Lung (tissue), 12 donors: ENCODE data around the gene GALNT9. TPM values are rescaled to one million over a fixed set of nuclear protein-coding genes. Genes with fewer than 3 reads are reported as not detected.

Experiments
- ATAC-seq: fragments of 200-7000 bp; cut with Tn5 transposase; one replicate; pipeline ENCODE4 v1.9.1; 2020; ENCODE audit warnings: moderate number of reproducible peaks; ENCODE audit not compliant: insufficient read depth, low FRiP score
- DNase-seq, 3 donors: peaks; one replicate each; pipeline ENCODE4 v3.0.0-alpha.2; 2013 to 2017
- H3K27ac ChIP-seq, 2 donors: one replicate each; pipeline ENCODE4 v1.5.1; 2013; ENCODE audit warnings: mild to moderate bottlenecking in 2 of 2, moderate library complexity in 2 of 2, control low read depth in 1 of 2, inconsistent platforms in 1 of 2, low read depth in 1 of 2, low read length in 1 of 2
- H3K27me3 ChIP-seq, 3 donors: one replicate each; pipeline ENCODE4 v1.5.1; 2013; ENCODE audit warnings: low read length in 2 of 3; ENCODE audit not compliant: control insufficient read depth in 3 of 3, insufficient read depth in 3 of 3
- H3K36me3 ChIP-seq, 4 donors: one replicate each; pipeline ENCODE4 v1.5.1; 2013; ENCODE audit warnings: low read length in 4 of 4, mild to moderate bottlenecking in 1 of 4, moderate library complexity in 1 of 4; ENCODE audit not compliant: control insufficient read depth in 4 of 4, insufficient read depth in 4 of 4
- H3K4me1 ChIP-seq, 5 donors: one replicate each; pipeline ENCODE4 v1.5.1; 2013; ENCODE audit warnings: low read length in 5 of 5, mild to moderate bottlenecking in 2 of 5, moderate library complexity in 1 of 5; ENCODE audit not compliant: control insufficient read depth in 5 of 5, insufficient read depth in 5 of 5
- H3K4me3 ChIP-seq: one replicate; pipeline ENCODE4 v1.5.1; 2013; ENCODE audit warnings: mild to moderate bottlenecking, control low read depth, moderate library complexity
- H3K9ac ChIP-seq, 2 donors: one replicate each; pipeline ENCODE4 v1.5.1; 2013; ENCODE audit warnings: low read length in 2 of 2, control low read depth in 1 of 2; ENCODE audit not compliant: insufficient read depth in 1 of 2
- H3K9me3 ChIP-seq, 4 donors: one replicate each; pipeline ENCODE4 v1.5.1; 2013; ENCODE audit warnings: low read length in 3 of 4, mild to moderate bottlenecking in 1 of 4, moderate library complexity in 1 of 4; ENCODE audit not compliant: control insufficient read depth in 4 of 4, insufficient read depth in 3 of 4
- WGBS, 2 donors: extraction: QIAGEN DNeasy Blood & Tissue Kit; methylation state at CpG; one replicate each; pipeline ENCODE4 v1.1.7; 2013; 5-methylcytosine and 5-hydroxymethylcytosine counted together
- polyA plus RNA-seq, 2 donors: library from polyadenylated mRNA; stranded (reverse); fragments of 200-250 nt; gene quantifications; one replicate each; pipeline ENCODE4 v1.2.1, GENCODE V29; 2013
- total RNA-seq, 2 donors: library from RNA; depleted of rRNA in 1 of 2; stranded (reverse); fragments of >200 nt in 1 of 2; gene quantifications; one replicate each; pipeline ENCODE4 v1.2.1, GENCODE V29; 2014 to 2021
- TF ChIP-seq, protein P1 (sequence below): IDR thresholded peaks from 2 replicates; pipeline ENCODE4 v1.5.1; 2012; ENCODE audit warnings: mild to moderate bottlenecking; ENCODE audit errors: control extremely low read depth, extremely low read depth
- donor health status: control.
- donor health status: control.
- donor health status: Bipolar disorder and iron deficiency.
- donor health status: healthy.
- donor health status: DM: yes; HTN: yes; CAD: no.

The GALNT9 gene
- total and polyA plus RNA-seq, 4 donors: 0.13 to 1.7 (median 0.79) TPM

DNA sequence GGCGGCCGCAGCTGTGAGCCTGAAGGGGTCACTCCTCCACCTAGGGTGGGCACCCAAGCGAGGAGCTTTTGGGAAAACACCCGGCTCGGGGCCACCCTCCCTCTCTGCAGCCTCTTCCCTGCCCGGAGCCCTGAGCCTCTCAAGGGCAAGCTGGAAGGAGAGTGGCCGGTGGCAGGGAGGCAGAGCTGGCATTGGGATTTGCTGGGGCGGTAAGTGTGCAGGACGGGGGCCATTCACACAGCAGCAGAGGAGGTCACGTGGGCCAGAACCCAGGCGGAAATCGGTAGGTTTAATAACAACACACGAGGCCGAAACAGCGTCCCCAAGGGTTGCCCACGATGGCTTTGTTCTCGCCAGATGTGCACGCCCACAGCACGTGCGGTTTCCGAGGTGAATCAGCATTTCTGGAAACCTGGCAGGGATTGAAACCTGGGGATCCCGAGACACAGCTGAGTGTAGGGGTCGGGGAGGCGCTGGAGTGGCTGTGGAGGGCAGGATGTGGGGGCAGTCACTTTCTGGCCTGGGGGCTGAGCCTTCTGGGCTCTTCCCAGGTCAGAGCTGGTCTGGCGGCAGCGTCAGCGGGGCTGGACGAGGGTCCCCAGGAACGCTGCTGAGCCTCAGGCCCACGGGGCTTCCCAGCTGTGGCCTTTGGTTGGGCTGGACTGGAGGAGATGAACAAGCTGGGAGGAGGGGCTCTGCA, 161.6 kb downstream of the GALNT9 start:
- Histone ChIP-seq H3K9me3 (no peaks in the 10 kb centered on the region), H3K27me3 (peaks cover 0 to 21% (median 9%) of the 10 kb centered on the region in 3 donors), H3K36me3 (no peaks in the 10 kb centered on the region), H3K4me3 (no peak overlapping the region), H3K4me1 (peaks cover 0 to 3% (median under 1%) of the 10 kb centered on the region in 5 donors), H3K9ac (no peak overlapping the region), H3K27ac (no peak overlapping the region)
- DNase-seq (no peak), ATAC-seq (no peak)
- WGBS, 2 donors: 71 to 74% methylated on average over 30 of the region's 30 CpGs
- TF ChIP-seq, protein P1, sequence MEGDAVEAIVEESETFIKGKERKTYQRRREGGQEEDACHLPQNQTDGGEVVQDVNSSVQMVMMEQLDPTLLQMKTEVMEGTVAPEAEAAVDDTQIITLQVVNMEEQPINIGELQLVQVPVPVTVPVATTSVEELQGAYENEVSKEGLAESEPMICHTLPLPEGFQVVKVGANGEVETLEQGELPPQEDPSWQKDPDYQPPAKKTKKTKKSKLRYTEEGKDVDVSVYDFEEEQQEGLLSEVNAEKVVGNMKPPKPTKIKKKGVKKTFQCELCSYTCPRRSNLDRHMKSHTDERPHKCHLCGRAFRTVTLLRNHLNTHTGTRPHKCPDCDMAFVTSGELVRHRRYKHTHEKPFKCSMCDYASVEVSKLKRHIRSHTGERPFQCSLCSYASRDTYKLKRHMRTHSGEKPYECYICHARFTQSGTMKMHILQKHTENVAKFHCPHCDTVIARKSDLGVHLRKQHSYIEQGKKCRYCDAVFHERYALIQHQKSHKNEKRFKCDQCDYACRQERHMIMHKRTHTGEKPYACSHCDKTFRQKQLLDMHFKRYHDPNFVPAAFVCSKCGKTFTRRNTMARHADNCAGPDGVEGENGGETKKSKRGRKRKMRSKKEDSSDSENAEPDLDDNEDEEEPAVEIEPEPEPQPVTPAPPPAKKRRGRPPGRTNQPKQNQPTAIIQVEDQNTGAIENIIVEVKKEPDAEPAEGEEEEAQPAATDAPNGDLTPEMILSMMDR: no peak

DNA sequence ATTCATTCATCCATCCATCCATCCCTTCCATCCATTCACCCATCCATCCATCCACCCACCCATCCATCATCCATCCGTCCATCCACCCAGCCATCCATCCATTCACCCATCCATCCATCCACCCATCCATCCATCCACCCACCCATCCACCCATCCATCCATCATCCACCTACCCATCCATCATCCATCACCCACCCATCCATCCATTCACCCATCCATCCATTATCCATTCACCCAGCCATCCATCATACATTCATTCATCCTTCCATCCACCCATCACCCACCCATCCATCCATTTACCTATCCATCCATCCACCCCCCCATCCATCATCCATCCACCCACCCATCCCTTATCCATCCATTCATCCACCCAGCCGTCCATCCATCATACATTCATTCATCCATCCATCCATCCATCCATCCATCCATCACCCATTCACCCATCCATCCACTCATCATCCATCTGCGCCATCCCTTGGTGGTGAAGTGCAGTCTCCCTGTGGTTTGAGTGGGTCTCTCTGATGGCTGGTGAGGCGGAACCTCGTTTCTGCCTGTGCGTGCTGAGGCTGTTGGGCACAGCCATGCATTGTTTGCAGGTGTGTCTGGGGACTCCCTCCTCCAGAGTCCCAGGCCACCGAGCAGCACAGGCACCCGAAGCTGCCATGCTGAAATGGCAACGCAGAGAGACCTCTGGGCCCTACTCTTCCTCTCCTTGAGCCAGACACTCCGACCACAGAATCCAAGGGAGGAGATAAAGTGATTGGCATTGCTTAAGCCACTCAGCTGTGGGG, 162.4 kb downstream of the GALNT9 start:
- H3K36me3 ChIP-seq: no peaks in the 10 kb centered on the region
- no peak overlapping the region for H3K27ac ChIP-seq
- 92 to 93% methylated on average over 10 of the region's 10 CpGs for WGBS, 2 donors
- TF ChIP-seq, protein P1: no peak
- no peak for ATAC-seq
- no peaks in the 10 kb centered on the region for H3K9me3 ChIP-seq
- DNase-seq: no peak
- H3K9ac ChIP-seq: no peak overlapping the region
- peaks cover 0 to 9% (median 2%) of the 10 kb centered on the region in 5 donors for H3K4me1 ChIP-seq
- H3K4me3 ChIP-seq: no peak overlapping the region
- peaks cover 0 to 23% (median 10%) of the 10 kb centered on the region in 3 donors for H3K27me3 ChIP-seq

DNA sequence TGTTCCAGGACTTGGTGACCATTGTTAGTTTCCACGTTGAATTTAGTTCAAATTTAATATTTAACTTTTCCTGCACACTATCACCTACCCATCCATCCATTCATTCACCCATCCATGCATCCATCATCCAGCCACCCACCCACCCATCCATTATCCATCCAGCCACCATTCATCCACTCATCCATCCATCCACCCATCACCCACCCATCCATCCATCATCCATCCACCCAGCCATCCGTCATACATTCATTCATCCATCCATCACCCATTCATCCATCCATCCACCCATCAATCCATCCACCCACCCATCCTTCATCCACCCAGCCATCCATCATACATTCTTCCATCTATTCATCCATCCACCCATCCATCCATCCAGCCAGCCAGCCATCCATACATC, 163.3 kb downstream of the GALNT9 start:
- H3K27ac ChIP-seq: no peak overlapping the region
- H3K4me3 ChIP-seq: no peak overlapping the region
- no peaks in the 10 kb centered on the region for H3K9me3 ChIP-seq
- H3K36me3 ChIP-seq: no peaks in the 10 kb centered on the region
- peaks cover 0 to 9% (median 2%) of the 10 kb centered on the region in 5 donors for H3K4me1 ChIP-seq
- peaks cover 0 to 20% (median 11%) of the 10 kb centered on the region in 3 donors for H3K27me3 ChIP-seq
- ATAC-seq (no peak), DNase-seq (no peak)
- H3K9ac ChIP-seq: no peak overlapping the region
- 91 to 98% methylated on average over 2 of the region's 2 CpGs for WGBS, 2 donors
- TF ChIP-seq, protein P1: no peak
